ENCODE results near the gene GRIA1. TPM values are rescaled to one million over a fixed set of nuclear protein-coding genes. Genes with fewer than 3 reads are reported as not detected.
"Not testable (repeated sequence)": the region's sequence is repeated elsewhere in the genome, so short reads cannot be mapped to it uniquely, and the experiment has no call there.

GRIA1 gene
- polyA plus RNA-seq, 4 donors, result 1.4 to 5.4 (median 4.1) TPM

DNA sequence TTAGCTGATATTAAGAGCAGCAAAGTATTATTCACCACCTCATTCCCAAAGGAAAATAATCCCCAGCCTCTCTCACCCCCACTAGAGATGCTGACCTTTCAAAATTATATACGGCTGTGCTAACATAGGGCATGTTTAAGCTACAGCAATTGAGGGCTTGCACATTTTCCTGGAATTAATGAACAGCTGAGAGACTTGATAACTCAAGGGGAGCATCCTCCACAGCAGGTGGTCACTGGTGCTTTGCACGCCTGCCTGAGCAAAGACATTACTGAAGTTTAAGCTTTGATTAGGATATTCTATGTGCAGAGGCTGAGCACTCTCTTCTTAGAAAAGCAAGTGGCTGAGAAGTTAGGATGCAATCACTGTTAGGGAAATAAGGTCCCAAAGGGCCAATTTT, 317.3 kb downstream of the GRIA1 start:
- DNase-seq (ENCODE audit: low read depth in 4 of 4, low spot score in 3 of 4), result peak in 1 of 4 donors; percentile 5

DNA sequence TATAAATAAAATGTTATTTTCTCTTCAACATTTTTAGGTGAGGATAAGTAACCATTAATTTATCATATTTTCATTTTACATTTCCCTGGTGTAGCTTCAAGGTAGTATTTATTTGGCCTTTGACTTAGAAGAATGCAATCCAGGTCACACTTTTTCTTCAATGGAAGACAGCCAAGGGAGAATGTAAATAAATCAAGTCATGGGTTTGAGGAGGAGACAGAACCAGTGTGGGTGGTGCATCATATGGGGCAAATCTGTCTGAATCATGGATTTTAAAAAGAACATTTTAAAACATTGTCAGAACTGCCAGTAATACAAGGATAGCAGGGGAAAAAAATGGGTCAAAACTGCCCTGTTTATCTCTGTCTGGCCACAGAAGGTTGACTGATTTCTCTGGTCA, 318.7 kb downstream of the GRIA1 start:
- no peak for DNase-seq (ENCODE audit: low read depth in 4 of 4, low spot score in 3 of 4)

DNA sequence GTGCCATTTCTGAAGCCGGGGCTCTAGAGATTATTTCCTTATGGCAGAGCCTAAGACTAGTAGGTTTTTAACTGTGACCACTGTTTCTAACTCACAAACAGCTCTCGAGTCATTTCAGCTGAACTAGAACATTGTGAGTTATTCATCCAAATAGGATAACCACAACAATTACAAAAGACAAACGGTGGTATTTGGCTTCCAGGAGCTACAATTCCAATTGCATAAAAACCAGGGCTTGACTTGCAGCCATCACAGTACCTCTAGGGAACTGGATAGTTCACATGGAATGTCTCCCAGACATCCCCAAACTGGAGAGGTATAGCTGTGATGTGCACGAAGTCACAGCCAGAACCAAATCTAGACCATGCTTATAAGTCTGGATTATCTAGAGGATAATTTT, 323.4 kb downstream of the GRIA1 start:
- no peak for DNase-seq (ENCODE audit: low read depth in 4 of 4, low spot score in 3 of 4)

DNA sequence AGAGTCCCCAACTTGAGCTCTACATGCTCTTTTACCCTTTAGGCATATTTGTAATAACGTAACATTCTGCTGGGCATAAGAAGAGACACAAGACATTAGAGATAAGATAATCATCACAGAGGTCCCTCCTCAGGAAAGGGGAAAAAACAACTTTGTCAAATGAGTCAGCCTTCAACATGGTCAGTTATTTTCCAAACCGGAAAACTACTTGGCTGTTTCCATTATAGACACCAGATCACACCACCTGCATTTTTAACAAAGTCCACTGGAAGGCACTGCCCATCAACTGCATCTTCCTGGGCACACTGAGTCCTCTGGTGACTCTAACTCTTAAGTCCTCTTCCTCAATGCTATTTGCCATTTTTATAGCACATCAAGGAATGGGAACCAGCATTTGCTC, 326.4 kb downstream of the GRIA1 start:
- no peak for DNase-seq (ENCODE audit: low read depth in 4 of 4, low spot score in 3 of 4)

DNA sequence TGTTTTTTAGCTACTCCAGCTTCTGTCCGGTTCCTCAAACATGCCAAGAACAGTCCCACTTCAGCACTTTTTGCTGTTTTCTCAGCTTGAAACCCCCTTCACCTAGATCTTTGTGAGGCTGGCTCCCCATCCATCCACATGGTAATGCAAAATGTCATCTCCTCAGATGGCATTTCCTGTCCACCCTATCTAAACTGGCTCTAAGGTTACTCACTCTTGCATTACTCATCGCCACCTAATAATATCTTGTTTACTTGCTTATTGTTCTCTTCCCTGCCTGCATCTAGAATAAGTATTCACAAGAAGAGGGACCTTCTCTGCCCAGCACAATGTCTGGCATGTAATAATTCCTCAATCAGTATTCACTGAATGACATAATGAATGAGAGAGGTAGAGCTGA, 328.2 kb downstream of the GRIA1 start:
- DNase-seq (ENCODE audit: low read depth in 4 of 4, low spot score in 3 of 4), result no peak

DNA sequence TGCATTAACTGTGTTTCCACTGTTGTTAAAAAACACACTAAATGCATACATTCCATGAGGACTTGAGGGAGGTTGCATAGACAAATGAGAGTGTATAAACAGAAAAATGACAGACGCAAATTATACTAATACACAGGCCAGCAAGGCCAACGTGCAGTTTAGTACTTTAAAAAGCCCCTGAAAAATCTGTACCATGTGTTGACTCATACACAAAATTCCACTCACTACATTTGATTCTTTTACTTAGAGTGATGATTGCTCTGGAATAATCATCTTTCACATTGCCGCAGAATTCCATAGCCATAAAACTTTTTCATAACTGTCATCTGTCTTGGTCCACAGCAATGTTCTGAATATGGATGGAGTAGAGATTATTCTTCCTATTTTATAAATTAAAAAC, 332.6 kb downstream of the GRIA1 start:
- no peak for DNase-seq (ENCODE audit: low read depth in 4 of 4, low spot score in 3 of 4)

DNA sequence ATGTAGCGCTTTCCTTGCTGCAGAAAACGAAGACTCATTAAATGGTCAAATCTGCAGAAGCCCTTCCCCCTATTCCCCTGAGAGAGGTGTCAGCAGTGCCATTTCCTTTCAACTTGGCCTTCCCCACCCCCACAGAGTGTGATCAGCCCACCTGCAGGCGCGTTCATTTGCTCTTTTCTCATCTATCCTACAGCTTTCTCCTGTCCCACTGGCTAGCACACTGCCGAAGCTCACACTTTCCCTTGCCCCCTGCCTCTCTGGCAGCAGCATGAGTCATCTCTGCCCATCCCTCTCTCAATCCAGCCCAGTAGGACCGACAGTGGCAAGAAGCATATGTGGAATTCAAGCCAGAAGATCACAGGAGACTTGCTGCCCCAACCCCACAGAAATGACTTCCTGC, 334.4 kb downstream of the GRIA1 start:
- DNase-seq (ENCODE audit: low read depth in 4 of 4, low spot score in 3 of 4), result no peak

DNA sequence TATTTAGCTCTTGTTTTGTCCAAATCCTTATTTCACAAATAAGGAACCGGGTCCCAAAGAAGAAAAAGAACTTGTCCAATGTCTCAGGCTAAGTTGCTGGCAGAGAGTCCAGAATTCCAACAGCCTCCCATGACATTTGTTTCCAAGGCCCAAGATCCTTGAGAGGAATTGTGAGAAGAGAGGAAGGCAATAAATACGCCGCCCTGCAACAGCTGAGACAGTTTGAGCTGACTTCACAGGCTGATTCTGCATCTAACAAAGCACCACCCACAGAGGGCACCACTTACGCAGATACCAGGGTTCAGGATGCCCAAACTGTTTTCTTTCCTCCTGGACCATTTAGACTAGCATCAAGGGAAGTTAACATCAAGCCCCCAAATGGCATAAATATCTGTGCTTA, 336.9 kb downstream of the GRIA1 start:
- DNase-seq (ENCODE audit: low read depth in 4 of 4, low spot score in 3 of 4), result no peak

DNA sequence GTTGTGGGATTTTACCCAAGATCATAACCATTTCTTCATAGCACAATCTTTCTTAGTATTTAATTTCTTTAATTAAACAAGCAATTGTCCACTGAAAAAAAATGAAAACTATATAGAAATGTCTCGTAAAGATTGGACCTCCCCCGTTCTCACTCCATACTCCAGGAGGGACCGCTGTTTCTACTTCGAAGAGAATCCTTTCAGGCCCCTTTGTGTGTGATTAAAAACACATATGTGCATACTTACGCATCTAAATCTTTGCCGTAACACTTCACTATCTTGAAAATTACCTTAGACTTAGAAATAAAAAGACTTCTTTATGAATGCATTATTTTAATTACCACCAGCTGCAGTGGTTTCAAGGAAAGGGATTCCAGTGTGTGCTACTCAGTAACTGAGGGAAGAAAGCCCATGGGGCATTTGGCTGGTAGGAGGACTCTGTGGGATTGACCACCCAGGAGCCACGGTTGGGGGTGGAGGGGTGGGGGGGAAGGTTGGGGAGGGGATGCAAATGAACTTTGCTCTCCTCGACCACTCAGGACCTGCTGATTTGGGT, 339.1 kb downstream of the GRIA1 start:
- no peak for DNase-seq (ENCODE audit: low read depth in 4 of 4, low spot score in 3 of 4)

DNA sequence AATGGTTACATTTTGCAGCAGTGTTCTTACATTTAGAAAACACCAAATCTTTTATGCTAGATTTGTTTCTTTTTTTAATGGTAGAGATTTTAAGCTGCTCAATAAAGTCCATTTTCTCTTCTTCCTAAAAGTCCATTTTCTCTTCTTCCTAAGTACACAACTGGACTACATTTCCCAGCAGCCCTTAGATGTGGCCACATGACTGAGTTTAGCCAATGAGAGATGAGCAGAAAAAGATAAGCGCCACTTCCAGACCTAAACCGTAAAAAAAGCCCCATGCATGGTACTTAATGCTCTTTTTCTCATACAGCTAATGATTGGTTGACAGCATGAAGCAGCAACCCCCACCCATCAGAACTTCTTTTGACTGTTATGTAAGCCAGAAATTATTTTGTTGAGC, 341.5 kb downstream of the GRIA1 start:
- DNase-seq (ENCODE audit: low read depth in 4 of 4, low spot score in 3 of 4), result peak in 1 of 4 donors; percentile 8

DNA sequence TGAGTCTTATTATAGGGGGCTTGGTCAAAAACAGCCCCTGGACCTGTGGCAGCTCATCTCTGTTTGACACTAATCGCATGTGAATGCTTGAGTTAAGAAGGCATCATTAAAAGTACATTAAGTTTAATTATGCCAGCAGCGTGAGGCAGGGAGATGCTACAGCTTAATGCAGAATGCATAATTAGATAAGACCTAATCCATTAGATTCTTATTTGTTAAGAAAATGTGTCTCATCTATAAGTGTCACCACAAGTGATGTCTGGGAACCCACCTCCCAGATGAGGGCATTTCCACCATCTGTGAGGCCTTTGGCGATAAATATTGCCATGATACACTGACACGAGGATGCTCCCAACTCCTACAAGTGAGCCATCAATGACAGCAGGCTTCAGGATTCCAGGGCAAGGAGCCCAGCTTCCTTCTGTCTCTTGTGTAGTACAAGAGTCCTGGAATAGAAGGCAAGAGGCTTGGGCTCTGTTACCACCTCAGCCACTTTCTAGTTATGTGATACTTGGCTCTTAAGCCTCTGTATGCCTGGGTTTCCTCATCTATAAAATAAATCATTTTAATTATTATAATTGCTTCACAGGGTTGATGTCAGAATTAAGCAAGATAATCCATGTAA, 345.5 kb downstream of the GRIA1 start:
- DNase-seq (ENCODE audit: low read depth in 4 of 4, low spot score in 3 of 4), result no peak

DNA sequence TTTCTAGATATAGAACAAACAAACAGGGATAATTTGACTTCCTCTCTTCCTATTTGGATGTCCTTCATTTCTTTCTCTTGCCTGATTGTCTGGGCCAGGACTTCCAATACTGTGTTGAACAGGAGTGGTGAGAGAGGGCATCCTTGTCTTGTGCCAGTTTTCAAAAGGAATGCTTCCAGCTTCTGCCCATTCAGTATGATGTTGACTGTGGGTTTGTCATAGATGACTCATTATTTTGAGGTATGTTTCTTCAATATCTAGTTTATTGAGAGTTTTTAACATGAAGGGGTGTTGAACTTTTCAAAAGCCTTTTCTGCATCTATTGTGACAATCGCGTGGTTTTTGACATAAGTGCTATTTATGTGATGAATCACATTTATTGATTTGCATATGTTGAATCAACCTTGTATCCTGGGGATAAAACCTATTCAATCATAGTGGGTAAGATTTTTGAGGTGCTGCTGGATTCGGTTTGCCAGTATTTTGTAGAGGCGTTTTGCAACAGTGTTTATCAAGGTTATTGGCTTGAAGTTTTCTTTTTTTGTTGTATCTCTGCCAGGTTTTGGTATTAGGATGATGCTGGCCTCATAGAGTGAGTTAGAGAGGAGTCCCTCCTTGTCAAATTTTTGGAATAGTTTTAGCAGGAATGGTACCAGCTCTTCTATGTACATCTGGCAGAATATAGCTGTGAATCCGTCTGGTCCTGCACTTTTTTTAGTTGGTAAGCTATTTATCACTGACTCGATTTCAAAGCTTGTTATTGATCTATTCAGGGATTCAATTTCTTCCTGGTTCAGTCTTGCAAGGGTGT, 359.0 kb downstream of the GRIA1 start:
- not testable (repeated sequence) for DNase-seq (ENCODE audit: low read depth in 4 of 4, low spot score in 3 of 4)

DNA sequence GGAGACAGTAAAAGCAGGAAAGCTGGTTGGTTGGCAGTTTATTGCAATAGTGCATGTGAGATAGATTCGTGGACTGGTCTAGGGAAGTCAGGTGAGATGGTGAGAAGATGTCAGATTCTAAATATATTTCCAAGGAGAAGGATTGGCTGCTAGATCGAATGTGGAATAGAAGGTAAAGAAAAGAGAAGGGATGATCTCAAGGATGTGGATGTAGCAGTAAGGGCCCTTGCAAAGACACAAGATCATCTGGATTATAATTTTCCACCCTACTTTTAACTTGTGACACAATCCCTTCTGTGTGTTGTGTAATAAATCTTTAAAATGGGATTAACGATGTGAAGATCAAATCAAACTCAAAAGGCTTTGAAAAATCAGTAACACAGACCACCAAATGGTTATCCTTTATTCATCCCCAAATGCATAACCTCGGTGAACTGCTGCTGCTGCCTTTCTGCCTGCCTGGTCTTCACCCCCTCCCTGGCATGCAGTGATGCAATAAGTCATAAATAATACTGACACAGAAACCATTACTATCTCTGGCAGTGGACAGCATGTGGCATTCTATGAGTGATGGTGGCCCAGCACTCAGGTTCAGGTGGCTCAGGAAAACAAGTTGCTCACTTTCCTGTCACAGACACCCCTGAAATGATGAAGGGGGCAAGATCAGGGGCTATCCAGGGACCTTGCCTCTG, 369.9 kb downstream of the GRIA1 start:
- DNase-seq (ENCODE audit: low read depth in 4 of 4, low spot score in 3 of 4), result peak in 3 of 4 donors; percentile 4 to 18 (median 10)

DNA sequence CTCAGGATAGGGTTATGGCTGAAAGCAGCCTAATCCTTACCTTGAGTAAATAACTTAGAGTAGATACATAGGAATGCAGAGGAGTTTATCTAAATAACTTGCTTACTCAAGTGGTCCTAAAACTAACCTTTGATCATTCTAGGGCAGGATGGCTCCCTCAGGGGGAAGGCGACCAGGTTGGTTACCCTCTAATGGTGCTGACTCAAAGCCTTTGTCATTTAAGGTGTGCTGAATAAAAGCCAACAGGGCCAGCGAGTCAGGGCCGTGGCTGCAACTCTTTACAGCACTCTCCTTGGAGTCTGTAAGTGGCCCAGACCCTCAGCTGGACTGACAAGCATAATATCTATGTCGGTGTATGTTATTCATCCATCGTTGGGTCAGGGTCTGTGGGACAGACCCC, 372.4 kb downstream of the GRIA1 start:
- DNase-seq (ENCODE audit: low read depth in 4 of 4, low spot score in 3 of 4), result not testable (repeated sequence)

Data from right renal pelvis (tissue), 4 donors.